HUES48 (cell line): Measurements from ENCODE around the gene CSF1R.

Experiments
- H3K27ac ChIP-seq: one replicate; pipeline ENCODE4 v1.7.0; 2013; ENCODE audit warnings: low read depth, low read length, inconsistent platforms
- H3K27me3 ChIP-seq: 2 replicates; pipeline ENCODE4 v1.6.1; 2013; ENCODE audit warnings: mild to moderate bottlenecking, low read length; ENCODE audit not compliant: control insufficient read depth, insufficient read depth
- H3K36me3 ChIP-seq: 2 replicates; pipeline ENCODE4 v1.6.1; 2013; ENCODE audit warnings: low read length; ENCODE audit not compliant: control insufficient read depth, insufficient read depth
- H3K4me1 ChIP-seq: 2 replicates; pipeline ENCODE4 v1.6.1; 2013; ENCODE audit warnings: mild to moderate bottlenecking, low read length; ENCODE audit not compliant: control insufficient read depth, insufficient read depth
- H3K4me3 ChIP-seq: 2 replicates; pipeline ENCODE4 v1.5.1; 2013; ENCODE audit warnings: mild to moderate bottlenecking, low read depth, low read length
- H3K9ac ChIP-seq: 2 replicates; pipeline ENCODE4 v1.6.1; 2013; ENCODE audit warnings: mild to moderate bottlenecking, low read depth, low read length, moderate library complexity
- H3K9me3 ChIP-seq: 2 replicates; pipeline ENCODE4 v1.6.1; 2013; ENCODE audit warnings: low read length; ENCODE audit not compliant: control insufficient read depth, insufficient read depth

Gene CSF1R

DNA sequence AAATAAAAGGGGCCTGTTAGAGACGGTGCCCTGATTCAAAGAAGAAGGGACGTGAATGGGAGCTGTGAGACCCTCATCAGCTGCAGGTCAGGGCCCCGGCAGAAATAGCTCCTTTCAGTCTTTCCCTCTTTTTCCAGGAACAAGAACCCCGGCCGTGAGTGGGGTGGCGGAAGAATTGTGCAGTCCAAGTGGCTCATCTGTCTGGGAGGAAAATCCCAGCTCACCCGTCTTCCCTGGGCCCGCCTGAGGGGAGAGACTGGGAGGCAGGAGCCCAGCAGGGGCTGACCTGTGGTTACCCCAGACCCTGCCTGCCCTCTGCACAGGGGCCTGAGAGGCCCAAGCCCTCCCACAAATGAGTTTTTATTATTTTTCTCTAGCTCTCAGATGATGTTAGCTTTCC lies 24.8 kb upstream of the CSF1R start:
- no peaks in the 10 kb centered on the region for H3K9me3 ChIP-seq
- H3K4me1 ChIP-seq: no peaks in the 10 kb centered on the region; the same call in 1 of the 2 replicates
- H3K36me3 ChIP-seq: no peaks in the 10 kb centered on the region
- H3K4me3 ChIP-seq: no peak overlapping the region
- H3K27ac ChIP-seq: no peak overlapping the region
- H3K9ac ChIP-seq: no peak overlapping the region
- no peaks in the 10 kb centered on the region for H3K27me3 ChIP-seq

DNA sequence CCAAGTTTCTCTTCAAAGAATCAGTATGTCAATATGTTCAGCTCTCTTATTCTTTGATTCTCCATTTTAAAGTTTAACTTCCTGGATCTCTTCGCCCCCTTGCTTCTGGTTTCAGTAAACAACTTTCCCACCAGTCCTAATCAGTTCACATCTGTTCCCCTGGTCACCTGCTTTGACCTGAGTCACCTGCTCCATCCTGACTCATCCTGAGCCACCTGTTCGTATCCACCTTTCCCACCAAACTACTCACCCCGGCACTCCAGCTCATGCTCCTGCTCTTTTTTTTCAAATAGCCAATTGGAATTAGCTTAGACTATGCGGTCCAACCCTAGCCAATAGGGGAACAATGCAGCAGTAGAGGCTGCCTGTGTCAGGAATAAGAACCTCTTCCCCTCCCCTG lies 23.6 kb upstream of the CSF1R start:
- H3K36me3 ChIP-seq: no peaks in the 10 kb centered on the region
- no peak overlapping the region for H3K27ac ChIP-seq
- H3K4me3 ChIP-seq: no peak overlapping the region
- H3K9ac ChIP-seq: no peak overlapping the region
- H3K4me1 ChIP-seq: no peaks in the 10 kb centered on the region; the same call in 1 of the 2 replicates
- no peaks in the 10 kb centered on the region for H3K9me3 ChIP-seq
- no peaks in the 10 kb centered on the region for H3K27me3 ChIP-seq

DNA sequence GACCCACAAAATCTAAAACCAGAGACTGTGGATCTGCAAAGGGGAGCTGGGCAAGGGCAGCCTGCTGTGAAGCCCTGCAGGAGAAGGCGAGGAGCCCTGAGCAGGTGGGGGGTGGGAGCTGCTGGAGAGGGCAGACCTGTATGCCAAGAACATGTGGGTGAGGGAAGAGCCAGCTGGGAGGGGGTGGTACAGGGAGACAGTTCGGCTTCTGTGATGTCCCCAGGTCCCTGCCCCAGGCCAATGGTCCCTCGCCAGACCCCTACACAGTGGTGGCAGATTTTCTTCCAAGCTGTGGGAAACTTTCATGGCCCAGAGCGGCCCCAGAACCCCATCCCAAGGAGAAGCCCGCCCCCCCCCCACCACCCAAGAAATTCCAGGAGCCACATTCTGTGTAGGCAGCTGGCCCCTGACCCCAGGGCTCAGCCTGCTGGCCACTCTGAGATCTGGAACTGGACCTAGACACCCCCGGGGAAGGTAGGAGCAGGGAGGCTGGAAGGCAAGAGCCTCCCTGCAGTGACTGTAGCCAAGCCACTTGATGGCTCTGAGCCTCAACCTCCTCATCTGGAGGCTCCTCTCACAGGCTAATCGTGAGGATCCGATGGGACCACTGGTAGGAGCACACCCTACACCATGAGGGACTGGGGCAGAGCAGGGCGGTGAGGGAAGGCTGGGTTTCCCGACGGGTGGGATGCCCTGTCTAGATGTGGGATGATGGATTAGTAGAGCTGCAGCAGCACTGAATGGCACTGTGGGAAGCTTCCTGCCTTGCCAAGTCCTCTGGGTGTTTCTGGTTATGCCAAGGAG lies 22.6 kb upstream of the CSF1R start:
- Histone ChIP-seq H3K4me3 (no peak overlapping the region), H3K9ac (no peak overlapping the region), H3K36me3 (no peaks in the 10 kb centered on the region), H3K27me3 (no peaks in the 10 kb centered on the region), H3K27ac (no peak overlapping the region), H3K4me1 (no peaks in the 10 kb centered on the region; the same call in 1 of the 2 replicates), H3K9me3 (no peaks in the 10 kb centered on the region)

GRCh38 chr5:150107909-150108447 lies 21.6 kb upstream of the CSF1R start:
- Histone ChIP-seq H3K27me3 (no peaks in the 10 kb centered on the region), H3K9ac (no peak overlapping the region), H3K4me3 (no peak overlapping the region), H3K9me3 (no peaks in the 10 kb centered on the region), H3K36me3 (no peaks in the 10 kb centered on the region), H3K4me1 (no peaks in the 10 kb centered on the region; the same call in 1 of the 2 replicates), H3K27ac (no peak overlapping the region)

GRCh38 chr5:150106674-150107426 lies 20.5 kb upstream of the CSF1R start:
- no peaks in the 10 kb centered on the region for H3K27me3 ChIP-seq
- H3K27ac ChIP-seq: no peak overlapping the region
- H3K4me1 ChIP-seq: no peaks in the 10 kb centered on the region
- no peaks in the 10 kb centered on the region for H3K9me3 ChIP-seq
- no peak overlapping the region for H3K9ac ChIP-seq
- H3K4me3 ChIP-seq: no peak overlapping the region
- H3K36me3 ChIP-seq: no peaks in the 10 kb centered on the region

DNA sequence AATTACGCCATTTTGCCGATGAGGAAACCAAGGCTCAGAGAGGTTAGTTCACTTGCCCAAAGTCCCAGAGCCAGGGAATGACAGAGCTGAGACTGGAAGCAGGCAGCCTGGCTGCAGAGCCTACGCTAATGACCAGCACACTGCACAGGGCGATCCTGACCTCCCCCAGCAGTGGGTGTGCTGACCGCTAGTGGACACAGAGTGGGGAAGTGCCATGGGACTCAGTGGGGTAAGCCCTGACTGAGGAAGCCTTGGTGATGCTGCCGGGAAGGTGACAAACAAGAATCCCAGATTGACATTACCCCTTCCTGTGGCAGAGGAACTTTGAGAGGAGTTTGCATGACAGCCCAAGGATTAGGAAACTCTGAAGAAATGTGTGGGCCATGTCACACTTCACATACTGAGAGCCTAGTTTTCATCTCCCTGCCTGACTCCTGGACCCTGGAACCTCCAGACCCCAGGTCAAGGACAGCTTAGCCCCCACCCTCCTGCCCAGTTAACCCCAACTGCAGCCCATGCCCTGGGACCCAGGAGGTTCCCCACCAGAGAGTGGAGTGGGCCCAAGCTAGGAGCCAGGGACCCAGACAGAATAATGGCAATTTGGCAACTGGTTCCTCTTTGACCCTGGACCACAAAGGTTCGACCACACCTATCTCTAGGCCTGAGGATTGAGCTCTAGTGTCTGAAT lies 19.7 kb upstream of the CSF1R start:
- H3K27ac ChIP-seq: no peak overlapping the region
- H3K4me3 ChIP-seq: no peak overlapping the region
- no peaks in the 10 kb centered on the region for H3K36me3 ChIP-seq
- H3K27me3 ChIP-seq: no peaks in the 10 kb centered on the region
- H3K9ac ChIP-seq: no peak overlapping the region
- no peaks in the 10 kb centered on the region for H3K4me1 ChIP-seq
- no peaks in the 10 kb centered on the region for H3K9me3 ChIP-seq

GRCh38 chr5:150104550-150104870 lies 18.2 kb upstream of the CSF1R start:
- H3K27me3 ChIP-seq: no peaks in the 10 kb centered on the region
- H3K36me3 ChIP-seq: no peaks in the 10 kb centered on the region
- H3K9me3 ChIP-seq: no peaks in the 10 kb centered on the region
- no peak overlapping the region for H3K4me3 ChIP-seq
- H3K9ac ChIP-seq: no peak overlapping the region
- no peaks in the 10 kb centered on the region for H3K4me1 ChIP-seq
- H3K27ac ChIP-seq: no peak overlapping the region

DNA sequence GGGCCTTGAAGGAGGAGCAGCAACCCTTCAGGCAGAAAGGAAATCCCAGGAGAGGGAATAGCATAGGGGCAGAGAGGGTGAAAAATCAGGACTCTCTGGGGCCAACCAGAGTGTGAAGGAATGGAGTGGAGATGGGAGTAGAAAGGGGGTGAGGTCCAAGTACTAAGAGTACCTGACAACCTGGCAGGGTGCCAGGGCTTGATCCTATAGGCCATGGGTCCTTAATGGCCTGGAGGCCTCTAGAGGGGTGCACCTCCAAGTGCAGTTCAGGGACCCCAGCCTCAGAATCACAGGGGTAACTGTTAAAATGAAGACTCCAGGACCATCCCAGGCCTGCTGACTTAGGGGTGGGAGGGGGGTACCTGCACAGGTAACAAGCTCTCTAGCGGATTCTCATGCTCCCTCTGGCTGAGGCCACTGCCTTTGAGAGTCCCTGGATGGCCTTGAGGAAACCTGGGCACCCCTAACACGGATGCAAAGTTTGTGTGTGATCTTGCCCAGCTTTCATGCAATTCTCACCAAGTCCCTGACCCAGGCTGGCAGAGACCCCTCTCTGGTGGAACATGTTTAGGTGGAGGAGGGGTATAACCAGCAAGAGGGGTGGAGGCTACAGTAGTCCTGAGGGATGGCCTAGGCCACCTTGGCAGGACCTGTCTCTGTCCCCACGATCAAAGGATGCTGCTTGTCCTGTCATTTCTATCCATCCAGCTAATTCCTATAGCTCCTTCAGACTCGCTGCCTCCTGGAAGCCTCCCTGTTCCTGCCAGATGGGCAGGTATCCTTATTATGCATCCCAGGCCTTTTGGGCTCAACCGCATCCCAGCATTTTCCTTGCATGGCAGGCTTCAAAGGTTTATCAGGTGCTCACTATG lies 17.6 kb upstream of the CSF1R start:
- no peak overlapping the region for H3K27ac ChIP-seq
- H3K27me3 ChIP-seq: no peaks in the 10 kb centered on the region
- no peak overlapping the region for H3K4me3 ChIP-seq
- H3K9me3 ChIP-seq: no peaks in the 10 kb centered on the region
- no peaks in the 10 kb centered on the region for H3K4me1 ChIP-seq
- no peaks in the 10 kb centered on the region for H3K36me3 ChIP-seq
- no peak overlapping the region for H3K9ac ChIP-seq

GRCh38 chr5:150101023-150101422 lies 14.7 kb upstream of the CSF1R start:
- Histone ChIP-seq H3K4me1 (no peaks in the 10 kb centered on the region), H3K9me3 (no peaks in the 10 kb centered on the region), H3K4me3 (no peak overlapping the region), H3K9ac (no peak overlapping the region), H3K36me3 (no peaks in the 10 kb centered on the region), H3K27me3 (no peaks in the 10 kb centered on the region), H3K27ac (no peak overlapping the region)

DNA sequence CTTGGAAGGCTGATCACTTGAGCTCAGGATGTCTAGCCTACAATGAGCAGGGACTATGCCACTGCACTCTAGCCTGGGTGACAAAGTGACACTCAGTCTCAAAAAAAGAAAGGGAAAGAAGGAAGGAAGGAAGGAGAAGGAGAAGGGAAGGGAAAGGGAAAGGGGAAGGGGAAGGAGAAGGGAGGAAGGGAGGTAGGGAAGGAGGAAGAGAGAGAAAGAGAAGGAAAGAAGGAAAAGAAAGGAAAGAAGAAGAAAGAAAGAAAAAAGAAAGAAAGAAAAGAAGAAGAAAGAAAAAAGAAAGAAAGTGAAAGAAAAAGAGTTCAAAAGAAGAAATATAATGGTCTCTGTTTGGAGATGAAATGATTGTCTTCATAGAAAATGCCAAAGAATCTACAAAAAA lies 10.8 kb upstream of the CSF1R start:
- no peak overlapping the region for H3K9ac ChIP-seq
- H3K27me3 ChIP-seq: no peaks in the 10 kb centered on the region
- H3K4me3 ChIP-seq: no peak overlapping the region
- H3K9me3 ChIP-seq: no peaks in the 10 kb centered on the region
- no peaks in the 10 kb centered on the region for H3K36me3 ChIP-seq
- no peak overlapping the region for H3K27ac ChIP-seq
- H3K4me1 ChIP-seq: no peaks in the 10 kb centered on the region
